Muscle of leg (tissue), 11 donors: ENCODE results near the gene VAV2. TPM values are rescaled to one million over a fixed set of nuclear protein-coding genes. Genes with fewer than 3 reads are reported as not detected.
"Not testable (repeated sequence)": the region's sequence is repeated elsewhere in the genome, so short reads cannot be mapped to it uniquely, and the experiment has no call there.

Source experiments
- DNase-seq: peaks from one replicate; pipeline ENCODE4 v3.0.0; 2013
- H3K27ac ChIP-seq: one replicate; pipeline ENCODE4 v1.5.1; 2013; ENCODE audit warnings: mild to moderate bottlenecking, low read length, control low read depth
- H3K27me3 ChIP-seq: one replicate; pipeline ENCODE4 v1.6.1; 2013; ENCODE audit warnings: low read length; ENCODE audit not compliant: control insufficient read depth, insufficient read depth
- H3K36me3 ChIP-seq: one replicate; pipeline ENCODE4 v1.6.1; 2013; ENCODE audit warnings: low read length; ENCODE audit not compliant: control insufficient read depth, insufficient read depth
- H3K4me1 ChIP-seq: one replicate; pipeline ENCODE4 v1.6.1; 2013; ENCODE audit warnings: low read length; ENCODE audit not compliant: control insufficient read depth, insufficient read depth
- H3K4me3 ChIP-seq: one replicate; pipeline ENCODE4 v1.5.1; 2013; ENCODE audit warnings: low read length, control low read depth
- H3K9me3 ChIP-seq: replicated peaks from 2 replicates; pipeline ENCODE4 v1.6.1; 2013; ENCODE audit warnings: low read depth, low read length; ENCODE audit not compliant: control insufficient read depth
- WGBS: methylation state at CpG from one replicate; pipeline ENCODE4 v1.1.5; 2013; ENCODE audit warnings: missing lambda C conversion rate; ENCODE audit not compliant: insufficient coverage; 5-methylcytosine and 5-hydroxymethylcytosine counted together
- polyA plus RNA-seq, 8 donors: library from polyadenylated mRNA; unstranded; fragments of 120-200 nt; gene quantifications; one replicate each; pipeline versions ENCODE4 v1.2.1 to v1.2.3, GENCODE V29; 2013; ENCODE audit warnings: inconsistent platforms in 1 of 8, low replicate concordance in 1 of 8; ENCODE audit not compliant: insufficient read length in 8 of 8, insufficient read depth in 1 of 8
- total RNA-seq: library from RNA; stranded (reverse); fragments of 120-200 nt; gene quantifications from one replicate; pipeline ENCODE4 v1.2.4, GENCODE V29; 2013

Gene VAV2
- total and polyA plus RNA-seq, 9 donors = 7.4 to 19.1 (median 16.0) TPM

DNA sequence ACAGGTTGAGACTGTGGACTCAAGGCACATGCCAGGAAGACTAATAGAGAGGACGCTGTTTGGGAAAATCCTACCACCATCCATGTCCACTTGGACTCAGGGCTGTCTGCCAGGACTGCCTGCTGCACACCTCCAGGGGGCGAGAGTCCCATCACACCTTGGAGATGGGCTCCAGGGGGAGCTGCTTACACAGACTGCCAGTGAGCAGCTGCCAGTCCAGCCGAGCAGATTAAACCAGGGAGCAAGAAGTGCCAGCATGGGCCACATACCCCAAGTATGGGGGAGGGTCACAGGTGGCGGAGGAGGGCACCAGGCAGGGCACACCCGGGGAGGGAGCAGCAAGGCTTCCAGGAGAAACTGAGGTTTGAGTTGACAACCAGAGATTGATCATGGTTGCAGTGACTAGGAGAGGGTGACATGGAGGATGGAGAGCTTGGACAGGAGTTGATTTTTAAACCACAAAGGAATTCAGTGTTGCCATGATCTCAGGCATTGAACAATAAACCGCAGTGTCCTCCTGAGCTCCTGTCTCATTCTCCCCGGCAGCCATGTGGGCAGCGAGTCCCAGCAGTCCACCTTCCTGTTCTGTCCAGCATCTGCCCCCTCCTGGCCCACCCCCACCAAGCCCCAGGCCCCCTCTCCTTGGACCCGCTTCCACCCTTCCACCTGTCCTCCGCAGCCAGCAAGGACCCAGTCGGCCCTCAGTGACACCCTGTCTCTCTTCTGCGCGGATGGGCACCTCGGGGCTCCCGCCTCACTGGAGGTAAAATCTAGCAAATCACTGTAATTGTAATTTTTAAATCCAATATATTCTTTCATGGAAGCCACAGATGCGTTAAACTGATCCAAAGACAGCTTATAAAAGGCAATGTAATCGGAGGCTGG is 3.1 kb upstream of the VAV2 start:
- Histone ChIP-seq H3K27me3 (peaks cover 5% of the 10 kb centered on the region), H3K27ac (no peak overlapping the region), H3K4me3 (no peak overlapping the region), H3K36me3 (no peaks in the 10 kb centered on the region), H3K9me3 (no peaks in the 10 kb centered on the region), H3K4me1 (peaks cover 56% of the 10 kb centered on the region)
- 74% methylated on average over 11 of the region's 17 CpGs for WGBS
- DNase-seq = no peak

DNA sequence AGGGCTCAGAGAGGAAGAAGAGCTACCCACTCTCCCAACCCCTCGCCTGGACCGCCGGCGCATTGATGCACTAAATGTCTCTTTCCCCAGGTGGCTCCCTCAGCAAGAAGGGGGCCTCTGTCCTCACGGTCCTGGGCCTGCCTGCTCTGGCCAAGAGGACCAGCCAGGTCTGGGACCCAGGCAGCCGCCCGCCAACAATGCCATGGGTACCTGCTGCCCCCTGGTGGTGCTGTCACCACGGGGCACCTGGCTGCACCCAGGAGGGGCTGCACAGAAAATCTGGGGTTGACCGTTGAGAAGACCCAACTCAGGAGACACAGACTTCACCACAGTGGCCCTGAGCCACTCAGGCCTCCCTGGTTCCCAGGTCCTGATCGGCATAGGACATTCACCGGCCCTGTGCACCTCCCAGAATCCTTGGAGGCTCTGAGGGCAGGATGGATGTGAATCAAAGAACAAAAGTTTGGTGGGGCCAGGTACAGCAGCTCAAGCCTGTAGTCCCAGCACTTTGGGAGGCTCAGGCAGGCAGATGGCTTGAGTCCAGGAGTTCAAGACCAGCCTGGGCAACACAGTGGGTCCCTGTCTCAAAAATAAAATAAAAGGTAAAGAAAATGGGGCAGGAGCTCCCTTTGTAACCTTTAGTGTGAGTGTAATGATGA is 2.4 kb upstream of the VAV2 start:
- H3K4me1 ChIP-seq = peaks cover 55% of the 10 kb centered on the region
- peak; percentile 78 for DNase-seq
- H3K27ac ChIP-seq = no peak overlapping the region
- no peaks in the 10 kb centered on the region for H3K9me3 ChIP-seq
- no peak overlapping the region for H3K4me3 ChIP-seq
- WGBS = 4% methylated on average over 11 of the region's 11 CpGs
- H3K36me3 ChIP-seq = no peaks in the 10 kb centered on the region
- H3K27me3 ChIP-seq = peaks cover 5% of the 10 kb centered on the region

DNA sequence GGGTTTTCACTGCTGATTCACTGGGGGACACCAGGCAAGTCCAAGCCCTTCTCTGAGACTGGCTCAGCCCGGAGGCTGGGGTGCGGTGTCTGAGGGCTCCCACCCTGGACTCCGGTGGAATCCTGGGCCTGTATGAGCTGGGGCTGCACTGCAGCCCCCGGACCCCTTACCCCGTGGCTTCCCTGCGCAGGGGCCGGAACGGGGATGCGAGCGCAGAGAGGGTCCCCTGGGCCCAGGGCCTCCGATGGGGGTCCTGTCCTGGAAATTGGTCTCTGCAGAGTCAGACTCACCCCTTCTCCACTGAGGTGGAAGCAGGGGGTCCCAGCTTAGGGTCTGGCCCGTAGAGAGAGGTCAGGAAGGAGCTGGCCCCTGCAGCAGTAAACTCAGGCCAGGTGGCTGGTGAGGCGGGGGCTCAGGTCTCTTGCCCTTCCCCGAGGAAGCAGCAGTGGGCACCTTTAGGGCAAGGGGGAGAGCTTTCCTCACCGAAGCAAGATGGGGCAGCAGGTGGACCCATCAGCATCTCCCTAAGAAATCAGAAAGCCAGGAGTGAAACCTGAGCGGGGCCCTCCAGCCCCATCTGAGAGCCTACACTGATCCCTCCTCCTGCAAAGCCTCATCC is 1.6 kb upstream of the VAV2 start:
- no peak for DNase-seq
- WGBS = 37% methylated on average over 9 of the region's 16 CpGs
- peaks cover 5% of the 10 kb centered on the region for H3K27me3 ChIP-seq
- H3K4me1 ChIP-seq = peaks cover 53% of the 10 kb centered on the region
- H3K27ac ChIP-seq = peak overlapping the region; percentile 94
- peak overlapping the region; percentile 84 for H3K4me3 ChIP-seq
- no peaks in the 10 kb centered on the region for H3K36me3 ChIP-seq
- no peaks in the 10 kb centered on the region for H3K9me3 ChIP-seq

DNA sequence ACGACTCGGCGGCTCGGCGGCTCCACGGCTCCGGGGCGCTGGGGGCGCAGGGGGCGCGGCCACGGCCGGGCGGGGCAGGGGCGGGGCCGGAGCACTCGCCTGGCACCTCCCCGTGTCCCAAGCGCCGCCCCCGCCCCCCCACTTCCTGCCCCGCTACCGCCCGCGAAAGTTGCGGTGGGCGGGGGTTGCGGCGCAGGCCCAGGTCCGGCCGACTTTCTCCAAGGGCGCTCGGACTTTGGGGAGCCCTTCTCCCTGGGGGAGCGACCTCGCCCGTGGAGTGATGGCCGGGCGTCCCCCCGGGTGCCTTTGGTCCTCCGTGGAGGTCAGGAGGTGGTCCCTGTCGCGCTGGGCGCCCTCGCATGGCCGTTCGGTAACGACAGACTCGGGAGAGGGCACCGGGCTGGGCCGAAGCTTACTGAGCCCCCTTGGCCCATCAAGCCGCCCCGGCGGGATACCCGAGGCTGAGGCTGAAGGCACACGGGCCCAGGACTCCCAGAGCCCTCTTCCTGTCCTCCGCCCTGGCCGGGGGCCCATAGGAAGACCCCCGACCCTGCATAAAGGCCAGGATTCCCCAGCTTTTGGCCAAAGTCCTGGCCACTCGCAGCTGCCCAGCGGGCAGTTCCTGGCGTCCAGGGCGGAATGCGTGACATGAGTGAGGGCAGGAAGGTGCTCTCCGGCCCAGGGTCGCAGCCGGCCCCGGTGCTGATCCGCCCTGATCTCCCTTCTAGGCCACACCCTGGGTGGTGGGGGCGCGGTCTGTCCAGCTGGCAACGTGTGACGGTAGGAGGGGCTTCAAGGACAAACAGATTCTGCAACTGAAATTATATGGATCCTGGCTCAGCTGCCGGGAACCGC is 883 bp upstream of the VAV2 start:
- WGBS = 0% methylated on average over 60 of the region's 74 CpGs
- H3K27me3 ChIP-seq = peaks cover 5% of the 10 kb centered on the region
- H3K4me3 ChIP-seq = peak overlapping the region; percentile 84
- DNase-seq = peak; percentile 95
- H3K36me3 ChIP-seq = no peaks in the 10 kb centered on the region
- no peaks in the 10 kb centered on the region for H3K9me3 ChIP-seq
- H3K27ac ChIP-seq = peak overlapping the region; percentile 94
- peaks cover 53% of the 10 kb centered on the region for H3K4me1 ChIP-seq

DNA sequence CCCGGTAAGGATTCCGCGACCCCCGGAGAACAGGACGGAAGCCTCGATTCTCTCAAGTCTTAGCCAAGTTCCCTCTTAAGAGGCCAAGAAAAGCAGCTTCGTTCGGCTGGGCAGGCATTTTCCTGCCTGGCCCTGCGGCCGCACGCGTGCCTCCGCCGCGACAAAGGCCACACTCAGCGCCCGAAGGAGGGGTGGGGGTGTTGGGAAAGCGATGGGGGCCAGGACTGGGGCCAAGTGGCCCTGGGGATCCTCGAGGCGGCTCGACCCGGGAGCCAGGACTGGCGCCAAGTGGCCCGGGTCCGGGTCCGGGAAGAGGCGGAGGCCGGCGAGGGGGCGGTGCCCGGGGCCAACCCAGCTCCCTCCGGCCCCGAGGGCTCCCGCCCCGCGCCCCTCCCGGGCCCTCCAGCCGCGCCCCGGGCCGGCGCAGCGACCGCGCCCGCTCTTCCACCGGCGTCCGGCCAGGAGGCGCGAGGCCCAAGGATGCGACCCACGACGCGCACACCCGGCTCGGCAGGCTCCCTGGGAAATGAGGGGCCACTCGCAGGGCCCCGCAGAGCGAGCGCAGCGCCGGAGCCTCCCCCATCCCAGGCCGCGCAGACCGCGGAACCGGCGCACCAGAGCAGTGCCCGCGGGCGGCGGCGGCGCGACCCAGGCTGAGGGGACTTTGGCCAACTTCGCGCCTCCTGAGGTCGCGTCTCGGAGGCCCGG is 756 bp downstream of the VAV2 start:
- H3K9me3 ChIP-seq = no peaks in the 10 kb centered on the region
- peak overlapping the region; percentile 47 for H3K4me3 ChIP-seq
- H3K27me3 ChIP-seq = peaks cover 5% of the 10 kb centered on the region
- peaks cover 42% of the 10 kb centered on the region for H3K4me1 ChIP-seq
- DNase-seq = peak; percentile 46
- H3K36me3 ChIP-seq = no peaks in the 10 kb centered on the region
- peak overlapping the region; percentile 3 for H3K27ac ChIP-seq
- WGBS = under 1% methylated on average over 80 of the region's 82 CpGs

DNA sequence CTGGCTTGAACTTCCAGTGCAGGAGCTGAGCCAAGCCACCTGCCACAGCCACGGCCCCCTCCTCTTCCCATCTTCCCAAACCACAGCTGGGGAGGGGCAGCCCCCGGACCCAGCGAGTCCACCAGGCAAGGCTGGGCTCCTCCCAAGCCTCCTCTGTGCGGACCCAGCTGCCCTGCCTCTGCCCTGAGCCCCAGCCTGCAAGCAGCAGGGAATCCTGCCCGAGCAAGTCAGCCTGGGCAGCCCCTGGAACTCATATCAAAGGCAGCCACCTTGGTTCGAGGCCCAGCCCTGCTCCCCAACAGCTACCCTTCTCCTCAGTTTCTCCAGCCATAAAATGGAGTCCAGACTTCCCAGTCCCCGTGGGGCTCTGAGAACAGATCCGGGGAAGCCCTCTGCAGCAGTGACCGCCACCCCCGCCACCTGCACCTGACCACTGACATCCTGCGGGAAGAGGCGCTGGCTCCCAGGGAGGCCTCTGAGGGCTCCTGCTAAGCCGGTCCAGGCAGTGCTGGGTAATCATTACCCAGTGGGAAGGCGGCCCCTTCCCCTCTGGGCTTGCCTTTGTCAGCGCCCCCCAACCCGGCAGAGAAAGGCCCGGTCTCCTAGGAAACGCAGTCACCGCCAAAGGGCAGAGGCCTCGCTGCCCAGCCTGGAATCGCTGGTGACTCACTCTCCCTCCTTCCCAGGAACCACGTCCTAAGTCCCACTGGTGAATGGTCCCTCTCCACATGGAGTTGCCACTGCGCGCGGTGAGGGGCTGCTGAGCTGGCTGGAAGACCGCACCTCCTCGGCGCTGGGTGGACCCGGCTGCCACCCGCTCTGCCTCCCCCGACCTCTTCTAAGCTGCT is 1.5 kb downstream of the VAV2 start:
- peaks cover 40% of the 10 kb centered on the region for H3K4me1 ChIP-seq
- H3K27me3 ChIP-seq = peaks cover 5% of the 10 kb centered on the region
- H3K36me3 ChIP-seq = no peaks in the 10 kb centered on the region
- H3K27ac ChIP-seq = peak overlapping the region; percentile 3
- DNase-seq = peak; percentile 42
- WGBS = 18% methylated on average over 31 of the region's 31 CpGs
- H3K4me3 ChIP-seq = peak overlapping the region; percentile 47
- no peaks in the 10 kb centered on the region for H3K9me3 ChIP-seq

DNA sequence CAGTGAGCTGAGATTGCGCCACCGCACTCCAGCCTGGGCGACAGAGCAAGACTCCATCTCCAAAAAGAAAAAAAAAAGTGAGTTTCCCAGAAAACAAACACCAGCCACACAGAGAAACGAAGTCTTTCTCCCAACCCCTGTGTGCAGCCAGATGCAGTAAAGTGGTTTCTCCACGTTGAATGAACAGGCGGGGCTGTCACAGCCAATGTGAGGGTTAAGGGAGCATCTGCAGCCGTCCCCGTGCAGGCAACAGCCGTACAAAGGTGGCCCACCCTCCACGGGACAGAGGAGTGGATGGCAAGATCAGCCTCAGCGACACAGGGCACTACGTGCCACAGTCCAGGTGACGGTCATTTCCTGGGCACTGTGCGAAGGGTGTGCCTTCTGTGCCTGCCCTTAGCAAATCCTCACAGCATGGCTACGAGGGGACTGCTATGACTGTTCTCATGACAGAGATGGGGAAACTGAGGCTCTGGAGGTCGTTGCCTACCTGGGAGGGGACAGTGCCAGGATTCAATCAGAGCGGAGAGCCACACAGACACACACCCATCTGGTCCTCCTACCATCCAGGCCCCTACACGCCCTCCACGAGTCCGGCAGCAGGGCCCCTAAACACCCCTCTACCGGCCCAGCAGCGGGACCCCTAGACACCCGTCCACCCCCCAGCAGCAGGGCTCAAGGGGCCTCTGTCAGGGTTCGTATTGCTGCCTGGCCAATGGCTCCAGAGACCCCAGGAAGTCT is 2.3 kb downstream of the VAV2 start:
- 59% methylated on average over 13 of the region's 24 CpGs for WGBS
- Histone ChIP-seq H3K36me3 (no peaks in the 10 kb centered on the region), H3K27me3 (peaks cover 5% of the 10 kb centered on the region), H3K4me3 (no peak overlapping the region), H3K9me3 (no peaks in the 10 kb centered on the region), H3K4me1 (peaks cover 35% of the 10 kb centered on the region), H3K27ac (no peak overlapping the region)
- no peak for DNase-seq

DNA sequence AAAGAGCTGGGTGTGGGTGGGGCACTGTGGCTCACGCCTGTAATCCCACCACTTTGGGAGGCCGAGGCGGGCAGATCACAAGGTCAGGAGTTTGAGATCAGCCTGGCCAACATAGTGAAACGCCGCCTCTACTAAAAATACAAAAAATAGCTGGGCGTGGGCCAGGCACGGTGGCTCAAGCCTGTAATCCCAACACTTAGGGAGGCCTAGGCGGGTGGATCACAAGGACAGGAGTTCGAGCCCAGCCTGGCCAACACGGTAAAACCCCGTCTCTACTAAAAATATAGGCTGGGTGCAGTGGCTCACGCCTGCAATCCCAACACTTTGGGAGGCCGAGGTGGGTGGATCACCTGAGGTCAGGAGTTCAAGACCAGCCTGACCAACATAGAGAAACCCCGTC is 3.4 kb downstream of the VAV2 start:
- DNase-seq, H3K36me3 ChIP-seq, H3K27me3 ChIP-seq, H3K4me3 ChIP-seq, H3K9me3 ChIP-seq, H3K27ac ChIP-seq: not testable (repeated sequence)
- 68% methylated on average over 9 of the region's 14 CpGs for WGBS
- H3K4me1 ChIP-seq = peaks cover 25% of the 10 kb centered on the region
